NCI-H128 (cell line): Measurements from ENCODE around the gene ZNF283.
A peak's percentile ranks its signal among the peaks of the same experiment; 100 is the strongest.

Source experiments
- DNase-seq: peaks from one replicate; lab custom pipeline; 2025; ENCODE audit not compliant: unreplicated experiment; lab: John Stamatoyannopoulos, UW

ZNF283 gene

DNA sequence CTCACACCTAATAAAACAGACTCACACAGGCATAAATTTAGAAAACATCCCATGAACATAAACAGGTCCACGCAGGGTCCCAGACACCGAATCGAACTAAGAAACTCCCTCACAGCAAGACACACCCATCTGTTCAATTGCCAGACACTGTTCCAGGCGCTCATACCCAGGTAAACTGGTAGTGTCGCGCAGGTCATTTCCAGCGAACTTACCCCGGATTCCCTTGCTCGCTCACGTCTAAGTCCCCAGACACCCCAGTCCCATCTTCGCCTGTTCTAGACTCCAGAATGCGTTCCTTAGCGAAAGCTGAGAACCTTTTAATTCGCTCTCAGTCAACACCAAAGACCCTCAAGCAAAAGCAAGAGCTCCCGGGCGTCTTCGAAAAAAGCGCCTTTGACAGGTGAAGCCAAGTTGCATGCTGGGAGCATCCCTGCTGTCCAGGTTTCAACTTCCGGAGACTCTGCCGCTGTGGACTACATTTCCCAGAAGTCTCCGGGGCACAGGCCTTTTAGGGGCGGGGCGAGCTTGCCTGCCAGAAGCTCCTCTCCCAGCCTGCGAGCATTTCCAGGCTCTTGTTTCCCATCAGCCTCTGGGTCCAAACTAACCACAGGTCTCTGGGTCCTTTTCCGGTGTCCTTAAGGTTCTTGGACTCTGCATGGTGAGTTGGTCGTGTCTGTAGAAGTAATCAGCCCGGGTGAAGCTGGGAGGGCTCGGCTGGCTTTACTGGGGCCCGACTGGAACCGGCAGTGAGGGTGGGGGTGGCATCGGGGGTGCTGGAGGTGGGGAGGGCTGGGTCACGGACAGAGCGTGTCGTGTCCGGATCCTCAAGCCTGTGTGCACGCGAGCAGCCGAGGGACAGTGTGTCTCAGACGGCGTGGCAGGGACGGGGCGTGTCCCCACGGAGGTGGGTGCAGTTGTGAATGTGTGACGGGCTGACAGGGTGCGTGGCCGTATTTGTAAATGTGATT, at the start of gene ZNF283:
Gene ZNF283 (plus strand): TSS at position 535 of the 968 bp plus-strand sequence. CDS start 6,184 bp downstream, outside the sequence.
- DNase-seq: peak; percentile 57

DNA sequence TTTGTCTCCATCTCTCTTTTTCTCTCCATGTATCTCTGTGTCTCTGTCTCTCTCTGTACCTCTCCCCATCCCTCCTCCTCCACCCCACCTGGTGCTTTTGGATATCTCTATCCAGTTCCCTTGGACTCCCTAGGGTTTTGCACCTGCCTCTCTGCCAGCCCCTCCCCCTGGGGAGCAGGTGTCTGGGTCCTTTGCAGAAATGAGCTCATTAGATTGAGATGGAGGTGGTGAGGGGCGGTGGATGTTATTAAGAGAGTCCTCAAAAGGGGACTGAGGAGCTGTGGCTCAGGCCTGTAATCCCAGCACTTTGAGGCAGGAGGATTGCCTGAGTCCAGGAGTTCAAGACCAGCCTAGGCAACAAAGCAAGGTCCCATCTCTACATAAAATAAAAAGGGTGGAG, 48.5 kb upstream of the ZNF283 start:
- DNase-seq: peak; percentile 69

DNA sequence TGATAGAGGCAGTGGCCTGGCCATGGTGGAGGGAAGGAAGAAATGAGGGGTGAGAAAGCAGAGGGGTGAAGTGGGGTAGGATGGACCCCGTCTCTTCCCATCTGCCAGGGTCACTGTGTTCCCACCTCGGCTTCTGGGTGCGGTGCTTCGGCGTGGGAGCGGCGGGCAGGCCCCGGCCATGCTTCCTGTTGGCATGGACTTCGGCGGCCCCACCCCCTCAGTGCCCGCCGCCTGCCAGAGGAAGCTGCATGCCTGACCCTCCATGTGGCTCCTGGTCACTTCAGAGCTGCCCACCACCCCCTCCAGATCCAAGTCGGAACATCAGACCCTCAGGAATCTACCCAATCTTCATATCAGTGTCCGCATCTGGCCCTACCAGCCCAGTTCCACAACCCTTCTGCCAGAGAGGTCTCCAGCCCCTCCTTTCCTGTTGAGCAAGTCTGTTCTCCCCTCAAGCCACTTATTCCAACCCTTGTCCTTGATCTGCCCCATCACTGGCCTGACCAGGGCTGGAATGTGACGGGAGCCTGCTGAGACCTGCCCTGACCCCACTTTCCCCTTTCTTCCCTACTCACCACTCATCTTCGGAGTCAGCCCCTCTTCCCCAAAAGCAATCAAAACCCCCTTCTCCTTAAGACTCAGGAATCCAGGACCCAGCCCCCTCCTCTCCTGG, 47.8 kb upstream of the ZNF283 start:
- no peak for DNase-seq

DNA sequence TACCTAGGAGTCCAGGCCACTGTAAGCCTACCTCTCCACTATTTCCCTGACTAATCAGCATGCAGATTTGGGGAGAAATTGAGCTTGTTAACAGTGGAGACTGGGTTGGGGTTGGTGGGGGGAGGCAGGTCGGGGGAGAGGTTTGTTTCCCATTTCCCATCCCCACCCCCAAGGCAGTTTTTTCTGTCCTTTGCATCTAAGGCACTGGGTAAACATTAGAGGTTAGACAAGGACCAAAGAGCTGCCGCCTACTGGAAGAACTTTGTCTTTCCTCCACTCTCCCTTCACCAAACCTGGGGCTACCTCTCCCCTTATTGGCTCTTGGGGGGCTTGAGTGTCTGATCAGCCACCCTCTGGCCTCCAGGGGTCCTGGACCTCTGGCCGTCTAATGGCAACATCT, 47.3 kb upstream of the ZNF283 start:
- DNase-seq: no peak

- DNase-seq: no peak
Measured at GRCh38 chr19:43780706-43781525, 46.2 kb upstream of the ZNF283 start, which contains the start of gene KCNN4. TSS of gene KCNN4 (minus strand) at chr19:43780973. CDS start at chr19:43780861, 112 bp downstream.

DNA sequence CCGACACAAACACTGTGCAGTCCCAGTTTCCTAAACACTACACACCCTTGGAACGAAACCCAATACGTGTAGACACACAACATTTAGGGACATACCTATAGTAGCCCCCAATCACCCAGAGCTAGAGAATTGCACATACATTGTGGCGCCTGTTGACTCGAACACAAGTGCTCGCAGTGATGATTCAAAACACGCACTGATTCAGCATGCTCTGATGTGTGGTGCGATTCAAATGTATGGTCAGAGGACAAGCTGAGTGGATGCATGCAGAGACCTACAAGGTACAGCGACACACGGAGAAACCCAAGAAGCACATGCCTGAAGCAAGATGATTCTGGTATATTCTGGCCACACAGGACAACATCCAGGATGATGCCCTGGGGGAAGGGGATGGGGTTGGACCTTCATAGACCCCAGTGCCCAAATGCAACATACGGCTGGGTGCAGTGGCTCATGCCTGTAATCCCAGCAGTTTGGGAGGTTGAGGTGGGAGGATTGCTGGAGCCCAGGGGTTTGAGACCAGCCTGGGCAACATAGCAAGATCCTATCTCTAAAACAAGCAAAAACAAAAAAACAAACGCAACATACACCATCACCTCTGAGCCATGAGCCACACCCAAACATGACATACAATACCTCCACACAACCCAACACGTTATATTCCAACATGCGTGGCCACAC, 45.4 kb upstream of the ZNF283 start:
- no peak for DNase-seq

DNA sequence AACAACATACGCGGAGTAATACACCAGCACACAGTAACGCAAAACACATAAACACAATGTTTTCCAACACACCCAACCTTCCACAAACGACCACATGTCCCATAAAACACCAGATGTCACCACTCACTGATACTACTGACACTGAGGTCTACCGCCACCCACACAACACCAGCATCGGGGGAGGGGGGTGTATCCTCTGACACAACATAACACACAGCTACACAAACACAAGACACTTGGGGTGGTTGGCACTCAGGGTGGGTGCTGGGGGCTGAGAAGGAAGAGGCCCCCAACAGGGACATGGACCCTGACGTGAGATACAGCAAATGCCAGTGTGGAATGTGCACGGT, 44.8 kb upstream of the ZNF283 start:
- DNase-seq: no peak

DNA sequence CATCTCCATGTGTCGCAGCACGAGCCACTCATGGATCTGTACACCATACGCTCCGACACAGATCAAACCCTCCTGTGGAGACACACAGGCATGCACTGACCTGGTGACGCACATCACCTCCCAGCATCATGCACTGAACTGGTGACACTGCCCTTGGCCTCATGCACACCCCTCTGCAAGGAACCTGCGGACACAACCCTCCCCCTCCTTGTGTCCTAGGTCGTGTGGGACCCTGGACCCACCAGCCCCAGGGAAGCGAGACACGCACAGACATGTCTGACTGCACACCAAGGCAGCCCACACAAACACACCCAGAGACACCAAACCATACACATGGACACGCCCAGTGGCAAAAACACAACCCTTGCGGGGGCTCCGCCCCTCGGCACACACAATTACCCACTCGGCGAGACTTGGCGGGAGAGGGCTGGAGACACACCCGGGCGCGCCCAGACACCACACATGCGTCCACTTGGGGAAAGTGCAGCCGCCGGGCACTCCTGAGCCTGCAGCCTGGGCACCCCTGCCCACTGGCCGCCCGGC, 44.4 kb upstream of the ZNF283 start:
- DNase-seq: no peak

- no peak for DNase-seq
Measured at GRCh38 chr19:43783636-43784035, 43.5 kb upstream of the ZNF283 start.

DNA sequence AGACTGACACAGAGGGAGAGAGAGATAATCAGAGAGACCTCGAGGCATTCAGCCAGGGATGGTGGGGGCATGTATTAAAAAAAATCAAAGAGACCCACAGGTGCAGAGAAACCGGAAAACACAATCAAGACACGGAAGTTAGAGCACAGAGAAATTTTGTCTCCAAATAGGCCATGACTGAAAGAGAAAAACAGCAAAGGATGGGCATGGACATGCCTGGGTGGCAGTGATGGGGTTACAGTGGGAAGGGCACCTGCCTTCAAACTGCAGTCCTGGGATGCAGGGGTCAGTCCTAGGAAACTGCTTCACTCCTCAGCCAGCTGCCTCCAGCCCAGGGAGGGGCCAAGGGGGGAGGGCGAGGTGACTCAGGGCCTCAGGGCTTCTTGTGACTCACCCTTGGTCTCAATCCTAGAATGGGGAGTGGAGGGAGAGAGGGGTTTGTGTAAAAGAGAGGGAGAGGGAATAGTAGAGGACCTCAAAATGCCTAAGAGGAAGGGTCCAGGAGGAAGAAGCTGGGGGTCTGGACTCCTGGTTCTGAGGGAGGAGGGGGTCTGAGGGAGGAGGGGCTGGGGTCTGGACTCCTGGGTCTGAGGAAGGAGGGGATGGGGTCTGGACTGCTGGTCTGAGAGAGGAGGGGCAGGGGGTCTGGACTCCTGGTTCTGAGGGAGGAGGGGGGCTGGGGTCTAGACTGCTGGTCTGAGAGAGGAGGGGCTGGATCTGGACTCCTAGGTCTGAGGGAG, 42.7 kb upstream of the ZNF283 start:
- no peak for DNase-seq

GRCh38 chr19:43784981-43785808, 41.9 kb upstream of the ZNF283 start:
- DNase-seq: peak; percentile 34

DNA sequence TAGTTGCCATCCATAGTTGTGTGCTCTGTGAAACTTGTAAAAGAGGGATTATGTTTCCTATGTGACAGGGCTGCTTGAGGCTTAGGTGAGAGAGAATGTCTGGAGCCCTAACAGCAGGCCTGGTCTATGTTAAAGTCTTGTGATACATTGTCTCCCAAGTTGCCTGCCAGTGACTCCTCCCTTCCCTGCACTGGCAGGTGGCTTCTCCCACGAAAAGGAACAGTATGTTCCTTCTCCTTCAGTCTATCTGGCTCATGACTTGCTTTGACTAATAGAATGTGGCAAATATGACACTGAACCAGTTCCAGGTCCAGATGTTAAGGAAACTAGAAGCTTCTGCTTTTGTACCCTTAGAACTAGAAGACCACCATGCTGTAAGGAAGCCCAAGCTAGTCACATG, 40.5 kb upstream of the ZNF283 start:
- DNase-seq: no peak

DNA sequence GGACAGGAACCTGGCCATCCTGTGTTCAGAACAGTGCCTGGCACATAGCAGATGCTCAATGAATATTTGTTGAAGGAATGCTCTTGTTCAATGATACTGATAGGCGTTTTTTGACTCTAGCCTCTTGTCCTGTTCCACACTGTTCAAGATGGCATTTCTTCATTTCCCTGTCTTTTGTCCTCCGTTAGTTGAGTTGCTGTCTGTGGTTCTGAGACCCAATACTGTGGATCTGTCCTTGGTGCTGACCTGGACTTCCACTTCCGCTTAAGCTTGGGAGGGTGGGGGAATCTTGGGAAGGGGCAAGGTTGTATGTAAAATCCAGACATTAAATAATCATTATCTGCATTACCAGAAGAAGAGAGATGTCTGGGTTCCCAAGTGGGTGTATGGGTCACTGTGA, 38.1 kb upstream of the ZNF283 start:
- no peak for DNase-seq

GRCh38 chr19:43790587-43790986, 36.5 kb upstream of the ZNF283 start:
- DNase-seq: no peak

GRCh38 chr19:43797118-43797517, 30.0 kb upstream of the ZNF283 start:
- no peak for DNase-seq

DNA sequence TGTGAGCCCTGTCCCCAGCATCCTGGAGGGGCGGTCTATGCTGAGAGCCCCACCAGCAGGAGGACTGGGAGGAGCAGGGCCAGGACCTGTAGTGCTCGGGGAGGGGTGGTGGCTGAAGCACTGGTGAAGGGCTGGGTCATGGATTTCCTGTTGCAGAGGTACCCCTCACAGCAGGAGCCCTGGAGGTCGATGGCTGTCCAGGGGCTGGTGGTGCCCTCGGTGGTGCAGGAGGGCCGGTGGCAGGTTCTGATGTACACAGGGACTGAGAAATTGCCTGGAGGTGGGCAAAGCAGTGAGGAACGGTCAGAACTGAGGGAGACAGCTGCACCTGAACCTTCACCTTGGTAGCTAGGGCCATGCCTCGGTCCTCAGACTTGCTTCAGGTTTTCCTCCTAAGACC, 29.6 kb upstream of the ZNF283 start:
- DNase-seq: no peak

DNA sequence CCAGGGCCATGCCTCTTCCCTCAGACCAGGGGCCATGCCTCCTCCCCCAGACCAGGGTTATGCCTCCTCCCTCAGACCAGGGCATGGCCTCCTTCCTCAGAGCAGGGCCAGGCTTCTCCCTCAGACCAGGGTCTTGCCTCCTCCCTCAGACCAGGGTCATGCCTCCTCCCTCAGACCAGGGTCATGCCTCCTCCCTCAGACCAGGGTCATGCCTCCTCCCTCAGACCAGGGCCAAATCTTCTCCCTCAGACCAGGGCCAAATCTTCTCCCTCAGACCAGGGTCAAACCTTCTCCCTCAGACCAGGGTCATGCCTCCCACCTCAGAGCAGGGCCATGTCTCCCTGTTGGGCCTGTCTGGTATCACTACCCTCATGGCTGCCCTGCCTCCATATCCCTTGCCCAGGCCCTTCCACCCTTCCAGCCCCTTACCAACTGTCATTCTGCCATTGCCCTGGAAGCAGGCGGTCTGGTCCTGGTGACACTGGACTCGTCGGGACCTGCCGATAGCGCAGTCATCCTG, 29.0 kb upstream of the ZNF283 start:
- DNase-seq: no peak

DNA sequence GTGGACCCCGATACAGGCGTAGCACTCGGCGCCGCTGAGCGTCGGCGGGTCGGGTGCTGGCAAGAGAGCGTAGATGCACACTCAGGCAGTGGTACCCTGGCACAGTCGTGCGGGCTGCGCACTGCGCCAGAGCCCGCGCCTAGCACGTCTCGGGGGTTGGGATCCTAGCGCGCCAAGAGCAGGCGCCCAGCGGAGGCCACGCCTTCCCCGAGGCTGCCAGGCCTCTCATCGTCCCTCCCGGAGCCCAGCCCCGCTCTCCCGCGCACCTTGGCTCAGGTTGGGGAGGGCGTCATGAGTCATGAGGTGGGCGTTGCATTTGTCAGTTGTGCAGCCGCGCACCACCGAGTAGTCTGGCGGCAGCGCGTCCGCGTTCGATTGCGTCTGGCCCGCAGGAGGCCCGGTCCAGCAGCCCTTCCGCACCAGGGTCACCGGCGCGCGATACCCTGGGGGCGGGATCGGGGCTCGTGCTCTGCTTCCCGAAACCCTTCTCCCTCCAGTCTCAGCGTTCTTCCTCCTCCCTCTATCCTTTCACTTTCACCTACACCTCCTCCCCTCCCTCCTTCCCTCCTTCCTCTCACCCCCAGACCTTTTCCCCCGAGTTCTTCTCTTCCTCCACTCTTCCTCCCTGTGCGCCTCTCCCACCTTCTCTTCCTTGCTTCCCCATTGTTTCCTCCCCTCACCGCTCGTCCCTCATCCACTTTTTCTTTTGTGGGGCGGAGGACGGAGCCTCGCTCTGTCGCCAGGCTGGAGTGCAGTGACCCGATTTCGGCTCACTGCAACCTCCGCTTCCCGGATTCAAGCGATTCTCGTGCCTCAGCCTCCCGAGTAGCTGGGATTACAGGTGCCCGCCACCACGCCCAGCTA, 28.3 kb upstream of the ZNF283 start:
- peak; percentile 63 for DNase-seq
